OCI-LY7 (cell line): ENCODE data around the gene FIS1.

Experiments
- EZH2phosphoT487 ChIP-seq: fragments of 200-600 bp; sonication (generic); IDR thresholded peaks from 2 replicates; pipeline ENCODE4 v1.6.1; 2018; ENCODE audit warnings: low read depth, borderline replicate concordance, mild to moderate bottlenecking, mixed run types, antibody characterized with exemption, low read length, moderate library complexity, mixed read lengths
- TF ChIP-seq, protein P1 (sequence below): fragments of 200-600 bp; sonication (generic); conservative IDR thresholded peaks from 2 replicates; pipeline ENCODE4 v1.5.1; 2014; ENCODE audit warnings: mild to moderate bottlenecking, antibody characterized with exemption, low read length, moderate library complexity, mixed read lengths

DNA sequence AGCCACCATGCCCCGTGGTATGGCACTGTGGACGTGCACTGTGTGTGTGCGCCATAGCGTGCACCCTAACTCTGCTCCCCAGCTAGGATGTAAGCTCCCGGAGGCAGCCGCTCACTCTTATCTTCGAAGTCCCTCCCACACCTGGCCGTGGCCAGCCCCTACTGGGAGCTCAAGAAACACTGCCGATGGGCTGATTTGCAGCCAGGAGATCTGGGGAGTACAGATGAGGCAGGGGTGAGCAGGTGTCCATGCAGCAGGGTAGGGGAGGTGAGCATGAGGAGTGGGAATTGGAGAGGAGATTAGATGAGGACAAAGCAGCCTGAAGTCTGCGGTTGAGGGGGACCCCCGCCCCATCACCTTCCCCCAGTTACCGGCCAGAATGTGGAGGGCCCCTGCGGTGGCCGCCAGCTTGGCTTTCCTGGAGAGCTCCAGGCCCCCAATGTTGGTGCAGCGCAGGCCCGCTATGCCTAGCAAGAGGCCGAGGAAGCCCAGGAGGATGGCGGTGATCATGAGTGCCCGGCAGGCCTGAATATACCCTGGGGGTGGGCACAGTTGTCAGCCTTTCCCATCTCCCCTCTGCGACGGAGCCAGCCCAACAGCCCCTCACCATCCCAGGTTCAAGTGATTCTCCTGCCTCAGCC, 10.9 kb downstream of the FIS1 start:
- TF ChIP-seq, protein P1, sequence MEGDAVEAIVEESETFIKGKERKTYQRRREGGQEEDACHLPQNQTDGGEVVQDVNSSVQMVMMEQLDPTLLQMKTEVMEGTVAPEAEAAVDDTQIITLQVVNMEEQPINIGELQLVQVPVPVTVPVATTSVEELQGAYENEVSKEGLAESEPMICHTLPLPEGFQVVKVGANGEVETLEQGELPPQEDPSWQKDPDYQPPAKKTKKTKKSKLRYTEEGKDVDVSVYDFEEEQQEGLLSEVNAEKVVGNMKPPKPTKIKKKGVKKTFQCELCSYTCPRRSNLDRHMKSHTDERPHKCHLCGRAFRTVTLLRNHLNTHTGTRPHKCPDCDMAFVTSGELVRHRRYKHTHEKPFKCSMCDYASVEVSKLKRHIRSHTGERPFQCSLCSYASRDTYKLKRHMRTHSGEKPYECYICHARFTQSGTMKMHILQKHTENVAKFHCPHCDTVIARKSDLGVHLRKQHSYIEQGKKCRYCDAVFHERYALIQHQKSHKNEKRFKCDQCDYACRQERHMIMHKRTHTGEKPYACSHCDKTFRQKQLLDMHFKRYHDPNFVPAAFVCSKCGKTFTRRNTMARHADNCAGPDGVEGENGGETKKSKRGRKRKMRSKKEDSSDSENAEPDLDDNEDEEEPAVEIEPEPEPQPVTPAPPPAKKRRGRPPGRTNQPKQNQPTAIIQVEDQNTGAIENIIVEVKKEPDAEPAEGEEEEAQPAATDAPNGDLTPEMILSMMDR, result no peak
- no peak for TF ChIP-seq EZH2phosphoT487
